Heart left ventricle (tissue), 13 donors: ENCODE data around the gene DCDC2B.

Experiments
- CTCF ChIP-seq, 12 donors: fragments of 200-600 bp; sonication (generic) in 4 of 12; IDR thresholded peaks; one replicate each; pipeline versions ENCODE4 v1.5.0 to v1.8.0; 2018 to 2022; ENCODE audit warnings: antibody characterized with exemption in 12 of 12, mild to moderate bottlenecking in 5 of 12
- POLR2A ChIP-seq, 2 donors: fragments of 450-650 bp; IDR thresholded peaks; one replicate each; pipeline ENCODE4 v1.6.1; 2017; ENCODE audit warnings: antibody characterized with exemption in 2 of 2, mild to moderate bottlenecking in 2 of 2, moderate library complexity in 2 of 2
- donor health status: ischemic (EF 13 %, LVEDD 7.1; RV severe dilation, severe dysfunction).
- donor health status: DM: no; HTN: yes; CAD: no.
- donor health status: DM: no; HTN: no; CAD: no.
- donor health status: ischemic (EF 25% LVEDD 6.9; RV normal size, moderate dysfunction).
- donor health status: ischemic (EF 25% LVEDD 5.7; RV mildly dilated, moderate dysfunction).
- donor health status: ischemic (EF 35%, LVEDD 5.7; RV mildly dilated, moderate dysfunction).
- donor health status: nonischemic (EF 11% LVEDD 7.7; RV severe dilation, severe dysfunction).
- donor health status: DM: yes; HTN: yes; CAD: no.
- donor health status: PGD.
- donor health status: ischemic (EF 29% LVEDD 5.4; RV normal size, mild dysfunction).
- donor health status: nonischemic (EF 23%, LVEDD 6.1; RV moderate dilation, normal function).

- TF ChIP-seq CTCF (IDR thresholded peaks at IDR 0.05), result no peak
- TF ChIP-seq POLR2A (IDR thresholded peaks at IDR 0.05), result no peak
Observed at GRCh38 chr1:32197837-32198236, 11.1 kb upstream of the DCDC2B start.
